Keratinocyte (primary cell): ENCODE measurements around the gene BEST1. TPM values are rescaled to one million over a fixed set of nuclear protein-coding genes. Genes with fewer than 3 reads are reported as not detected.

Experiments
- DNase-seq: peaks from one replicate; pipeline ENCODE4 v3.0.0-alpha.2; 2011; ENCODE audit warnings: low read depth, missing footprints, low spot score
- FAIRE-seq: peaks from 2 replicates; lab custom pipeline; 2011; peaks lifted over from hg19 to GRCh38; lab: Jason Lieb, UNC
- H2AFZ ChIP-seq: 2 replicates; pipeline ENCODE4 v1.6.0; 2012; ENCODE audit warnings: low read length, control low read depth, inconsistent platforms; ENCODE audit not compliant: control insufficient read depth
- H3K27ac ChIP-seq: 2 replicates; pipeline ENCODE4 v1.5.1; 2011; ENCODE audit warnings: low read length; ENCODE audit not compliant: control insufficient read depth, insufficient read depth
- H3K27me3 ChIP-seq: 3 replicates; pipeline ENCODE4 v1.6.0; 2011; ENCODE audit warnings: low read length; ENCODE audit not compliant: control insufficient read depth, insufficient read depth; ENCODE audit errors: extremely low read depth
- H3K36me3 ChIP-seq, 2 experiments: 2 replicates in 1 of 2; 3 replicates in 1 of 2; pipeline ENCODE4 v1.5.1; 2011; ENCODE audit warnings: low read length in 2 of 2, mild to moderate bottlenecking in 1 of 2; ENCODE audit not compliant: control insufficient read depth in 2 of 2, insufficient read depth in 2 of 2; ENCODE audit errors: extremely low read depth in 1 of 2
- H3K4me1 ChIP-seq: 3 replicates; pipeline ENCODE4 v1.5.1; 2011; ENCODE audit warnings: low read length; ENCODE audit not compliant: control insufficient read depth, insufficient read depth; ENCODE audit errors: extremely low read depth
- H3K4me2 ChIP-seq: 3 replicates; pipeline ENCODE4 v1.6.0; 2011; ENCODE audit warnings: low read depth, low read length; ENCODE audit not compliant: control insufficient read depth, insufficient read depth; ENCODE audit errors: extremely low read depth
- H3K4me3 ChIP-seq, 3 experiments: fragments of 200-600 bp in 1 of 3; sonication (generic) in 1 of 3; 2 replicates in 2 of 3; 3 replicates in 1 of 3; pipeline ENCODE4 v1.5.1; 2011 to 2016; ENCODE audit warnings: low read length in 3 of 3, mild to moderate bottlenecking in 3 of 3, control low read depth in 2 of 3, inconsistent platforms in 1 of 3, low read depth in 1 of 3, mixed read lengths in 1 of 3, mixed run types in 1 of 3, moderate library complexity in 1 of 3; ENCODE audit not compliant: control insufficient read depth in 2 of 3, insufficient read depth in 2 of 3; ENCODE audit errors: extremely low read depth in 1 of 3
- H3K79me2 ChIP-seq: 2 replicates; pipeline ENCODE4 v1.6.0; 2012; ENCODE audit warnings: low read length; ENCODE audit not compliant: control insufficient read depth, insufficient read depth
- H3K9ac ChIP-seq: 3 replicates; pipeline ENCODE4 v1.6.0; 2011; ENCODE audit warnings: low read length; ENCODE audit not compliant: control insufficient read depth, insufficient read depth; ENCODE audit errors: extremely low read depth
- H3K9me1 ChIP-seq: 3 replicates; pipeline ENCODE4 v1.6.0; 2011; ENCODE audit warnings: low read length; ENCODE audit not compliant: control insufficient read depth, insufficient read depth; ENCODE audit errors: extremely low read depth
- H3K9me3 ChIP-seq: 2 replicates; pipeline ENCODE4 v1.5.1; 2012; ENCODE audit warnings: low read depth, low read length; ENCODE audit not compliant: control insufficient read depth
- H4K20me1 ChIP-seq: 3 replicates; pipeline ENCODE4 v1.6.0; 2011; ENCODE audit warnings: low read length; ENCODE audit not compliant: control insufficient read depth, insufficient read depth; ENCODE audit errors: extremely low read depth
- CTCF ChIP-seq, 3 experiments: IDR thresholded peaks in 1 of 3; conservative IDR thresholded peaks in 1 of 3; optimal IDR thresholded peaks in 1 of 3; 2 replicates in 2 of 3; 3 replicates in 1 of 3; pipeline versions ENCODE3 to v1.5.1; 2011; ENCODE audit warnings: low read length in 3 of 3, mild to moderate bottlenecking in 3 of 3, moderate library complexity in 2 of 3, control low read depth in 1 of 3, inconsistent platforms in 1 of 3; ENCODE audit not compliant: insufficient read depth in 2 of 3; ENCODE audit errors: extremely low read depth in 1 of 3
- EZH2 ChIP-seq: IDR thresholded peaks from one replicate; pipeline ENCODE4 v1.6.1; 2012; ENCODE audit warnings: inconsistent platforms, mild to moderate bottlenecking, low read length, moderate library complexity
- dilution Hi-C: fragments of 300-500 bp; cut with MboI; formaldehyde crosslinking; loops from one replicate; pipeline ENCODE4 v1.7.0; 2020; ENCODE audit warnings: low sequenced_read_pairs; ENCODE audit not compliant: extremely low pct_ligation_motif_present
- polyA plus RNA-seq, 5 experiments: library from polyadenylated mRNA; depleted of rRNA in 3 of 5; stranded (reverse) in 3 of 5; stranded (forward) in 1 of 5; unstranded in 1 of 5; fragments of >200 nt; gene quantifications; 1 replicate in 1 of 5; 2 replicates in 3 of 5; 3 replicates in 1 of 5; pipeline versions ENCODE4 v1.2.1 to v1.2.3, GENCODE V29; 2011 to 2012; ENCODE audit warnings: missing spikeins in 2 of 5, low read depth in 1 of 5, low replicate concordance in 1 of 5

The BEST1 gene
- polyA plus RNA-seq, 1 donor (not counting 4 experiments of a cell fraction or from before 2014, with no cell fraction given) = 0.13 TPM

GRCh38 chr11:61957021-61957770 lies 7.0 kb downstream of the BEST1 start:
- no peak overlapping the region for H3K4me2 ChIP-seq
- no peak for TF ChIP-seq EZH2
- TF ChIP-seq CTCF (optimal IDR thresholded peaks at IDR 0.05 in 1 of 3, IDR thresholded peaks at IDR 0.05 in 1 of 3, conservative IDR thresholded peaks at IDR 0.05 in 1 of 3; ENCODE audit: extremely low read depth in 1 of 3, insufficient read depth in 2 of 3, low read length in 3 of 3) = no peak
- DNase-seq (no peak), FAIRE-seq (no peak)
- H3K9ac ChIP-seq = no peak overlapping the region
- dilution Hi-C loops = no loop called here
- H3K27me3 ChIP-seq = peaks cover 13% of the 10 kb centered on the region
- peaks cover 0 to 3% of the 10 kb centered on the region in 2 experiments for H3K36me3 ChIP-seq
- no peaks in the 10 kb centered on the region for H3K9me1 ChIP-seq
- H4K20me1 ChIP-seq = no peaks in the 10 kb centered on the region
- no peaks in the 10 kb centered on the region for H3K79me2 ChIP-seq
- H3K27ac ChIP-seq = no peak overlapping the region
- H3K4me1 ChIP-seq = peaks cover 9% of the 10 kb centered on the region
- no peak overlapping the region for H3K4me3 ChIP-seq
- no peaks in the 10 kb centered on the region for H3K9me3 ChIP-seq
- no peak overlapping the region for H2AFZ ChIP-seq

GRCh38 chr11:61958590-61958989 lies 8.4 kb downstream of the BEST1 start:
- Histone ChIP-seq H3K4me3 (no peak overlapping the region), H3K9me1 (no peaks in the 10 kb centered on the region), H2AFZ (no peak overlapping the region), H3K9ac (no peak overlapping the region), H3K4me2 (no peak overlapping the region), H3K4me1 (peaks cover 9% of the 10 kb centered on the region), H3K79me2 (no peaks in the 10 kb centered on the region), H3K27ac (peak overlapping the region; percentile 51), H3K9me3 (no peaks in the 10 kb centered on the region), H3K27me3 (peaks cover 13% of the 10 kb centered on the region), H3K36me3 (peaks cover 2 to 3% of the 10 kb centered on the region in 2 experiments), H4K20me1 (peaks cover 3% of the 10 kb centered on the region)
- FAIRE-seq (no peak), DNase-seq (no peak)
- TF ChIP-seq CTCF (optimal IDR thresholded peaks at IDR 0.05 in 1 of 3, IDR thresholded peaks at IDR 0.05 in 1 of 3, conservative IDR thresholded peaks at IDR 0.05 in 1 of 3; ENCODE audit: extremely low read depth in 1 of 3, insufficient read depth in 2 of 3, low read length in 3 of 3) (no peak), EZH2 (no peak)
- dilution Hi-C loops = no loop called here
